Suprapubic skin (tissue), 3 donors: ENCODE measurements around the gene AHDC1.

Experiments
- CTCF ChIP-seq, 2 donors: fragments of 200-600 bp in 1 of 2; fragments of 450-650 bp in 1 of 2; sonication (generic) in 1 of 2; IDR thresholded peaks; one replicate each; pipeline ENCODE4 v1.5.1; 2016 to 2019; ENCODE audit warnings: antibody characterized with exemption in 2 of 2, mild to moderate bottlenecking in 1 of 2, moderate library complexity in 1 of 2
- POLR2AphosphoS5 ChIP-seq, 3 donors: sonication (generic); formaldehyde crosslinking; IDR thresholded peaks; one replicate each; pipeline ENCODE4 v1.6.1; 2017; ENCODE audit warnings: antibody characterized with exemption in 3 of 3

DNA sequence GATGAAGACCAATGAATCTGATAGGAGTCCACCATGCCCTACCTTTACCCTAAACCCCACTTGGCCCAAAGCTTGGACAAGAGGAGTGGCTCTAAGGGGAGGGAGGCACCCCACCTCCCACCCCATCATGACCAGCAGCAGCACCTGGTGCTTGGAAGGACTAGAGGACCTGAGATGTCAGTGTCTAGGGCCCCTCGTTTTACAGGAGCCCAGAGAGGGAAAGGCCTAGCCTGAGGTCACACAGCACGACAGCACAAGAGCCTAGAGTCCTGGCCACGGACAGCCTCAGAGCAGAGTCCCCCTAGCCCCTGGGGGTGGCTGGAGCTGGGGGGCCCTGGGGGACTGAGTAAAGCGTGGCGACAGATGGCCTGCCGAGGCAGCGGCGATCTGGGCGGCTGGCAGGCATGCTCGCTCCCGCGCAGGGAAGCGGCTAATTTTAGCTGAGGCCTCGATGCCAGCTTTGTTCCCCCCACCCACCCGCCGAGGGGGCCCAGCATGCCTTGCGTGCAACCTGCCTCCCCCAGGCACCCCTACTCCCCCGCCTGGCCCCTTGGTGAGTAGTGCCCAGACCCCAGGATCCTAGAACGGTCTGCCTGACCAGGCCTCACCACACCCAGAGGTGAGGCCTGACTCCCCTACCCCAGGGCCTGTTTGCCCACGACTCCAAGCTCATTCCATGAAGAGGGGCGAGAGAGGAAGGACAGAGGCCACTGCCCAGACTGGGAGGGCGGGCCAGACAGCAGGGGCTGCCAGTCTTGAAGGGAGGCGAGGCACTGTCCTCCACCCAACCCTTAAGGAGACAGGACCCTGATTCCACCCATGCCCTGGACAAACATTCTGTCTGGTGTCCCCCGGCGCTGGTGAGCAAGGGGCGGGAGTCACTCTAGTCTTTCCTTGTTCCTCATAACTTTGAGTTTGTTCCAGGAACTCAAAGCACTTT lies 39.0 kb downstream of the AHDC1 start:
- TF ChIP-seq POLR2AphosphoS5 (IDR thresholded peaks at IDR 0.05) (no peak), CTCF (IDR thresholded peaks at IDR 0.05) (no peak)
